Smooth muscle cell (in vitro differentiated cells): ENCODE data around the gene DHTKD1. TPM values are rescaled to one million over a fixed set of nuclear protein-coding genes. Genes with fewer than 3 reads are reported as not detected.
"Not testable (repeated sequence)": the region's sequence is repeated elsewhere in the genome, so short reads cannot be mapped to it uniquely, and the experiment has no call there.

Experiments used
- DNase-seq: peaks from one replicate; lab custom pipeline; 2025; ENCODE audit not compliant: unreplicated experiment; lab: John Stamatoyannopoulos, UW
- H2AFZ ChIP-seq: fragments of 200-600 bp; sonication (generic); 2 replicates; pipeline ENCODE4 v1.6.0; 2016; ENCODE audit warnings: antibody characterized with exemption, low read depth, mild to moderate bottlenecking
- H3F3A ChIP-seq: fragments of 200-600 bp; sonication (generic); 2 replicates; pipeline ENCODE4 v1.6.0; 2017; ENCODE audit warnings: antibody characterized with exemption, low read depth
- H3K27ac ChIP-seq: fragments of 200-600 bp; sonication (generic); 2 replicates; pipeline ENCODE4 v1.5.1; 2016; ENCODE audit warnings: low read depth, mild to moderate bottlenecking
- H3K27me3 ChIP-seq: fragments of 200-600 bp; sonication (generic); 2 replicates; pipeline ENCODE4 v1.6.1; 2016; ENCODE audit warnings: low read depth, mild to moderate bottlenecking
- H3K36me3 ChIP-seq: fragments of 200-600 bp; sonication (generic); 2 replicates; pipeline ENCODE4 v1.5.1; 2016; ENCODE audit warnings: low read depth
- H3K4me1 ChIP-seq: fragments of 200-600 bp; sonication (generic); 2 replicates; pipeline ENCODE4 v1.5.1; 2016; ENCODE audit warnings: low read depth
- H3K4me2 ChIP-seq: fragments of 200-600 bp; sonication (generic); 2 replicates; pipeline ENCODE4 v1.6.0; 2016; ENCODE audit warnings: mild to moderate bottlenecking
- H3K4me3 ChIP-seq: fragments of 200-600 bp; sonication (generic); 2 replicates; pipeline ENCODE4 v1.5.1; 2016; ENCODE audit warnings: mild to moderate bottlenecking
- H3K79me2 ChIP-seq: fragments of 200-600 bp; sonication (generic); 2 replicates; pipeline ENCODE4 v1.6.0; 2016; ENCODE audit warnings: low read depth, mild to moderate bottlenecking
- H3K9ac ChIP-seq: fragments of 200-600 bp; sonication (generic); 2 replicates; pipeline ENCODE4 v1.6.0; 2016; ENCODE audit warnings: low read depth
- H3K9me3 ChIP-seq: fragments of 200-600 bp; sonication (generic); replicated peaks from 2 replicates; pipeline ENCODE4 v1.5.1; 2016; ENCODE audit warnings: low read depth
- H4K20me1 ChIP-seq: fragments of 200-600 bp; sonication (generic); 2 replicates; pipeline ENCODE4 v1.6.0; 2016; ENCODE audit warnings: low read depth
- CTCF ChIP-seq: fragments of 200-600 bp; sonication (generic); IDR thresholded peaks from 2 replicates; pipeline ENCODE4 v1.5.1; 2017; ENCODE audit warnings: borderline replicate concordance, mild to moderate bottlenecking, antibody characterized with exemption; ENCODE audit not compliant: insufficient read depth, poor library complexity, severe bottlenecking
- WGBS: methylation state at CpG from one replicate; pipeline ENCODE4 v1.1.7; 2016; ENCODE audit warnings: low lambda C conversion rate; 5-methylcytosine and 5-hydroxymethylcytosine counted together
- polyA plus RNA-seq: library from polyadenylated mRNA; unstranded; fragments of >200 nt; fragmentation: Nextera tagmentation; extraction: Ambion mirVana; gene quantifications from 2 replicates; pipeline ENCODE4 v1.2.1, GENCODE V29; 2016
- total RNA-seq: library from RNA; depleted of rRNA; stranded (reverse); fragments of >200 nt; gene quantifications from 2 replicates; pipeline ENCODE4 v1.2.3, GENCODE V29; 2014

Gene DHTKD1
- total and polyA plus RNA-seq, 2 experiments from 2014 or later: 9.4 to 16.9 TPM

- no peaks in the 10 kb centered on the region for H3F3A ChIP-seq
- no peak overlapping the region for H3K4me3 ChIP-seq
- H3K4me2 ChIP-seq: no peak overlapping the region
- H3K4me1 ChIP-seq: no peaks in the 10 kb centered on the region
- no peaks in the 10 kb centered on the region for H3K27me3 ChIP-seq
- 90% methylated on average over 4 of the region's 4 CpGs for WGBS
- no peak overlapping the region for H3K9ac ChIP-seq
- H3K79me2 ChIP-seq: no peaks in the 10 kb centered on the region
- no peak for TF ChIP-seq CTCF
- H3K36me3 ChIP-seq: no peaks in the 10 kb centered on the region
- no peak overlapping the region for H2AFZ ChIP-seq
- no peak for DNase-seq
- no peaks in the 10 kb centered on the region for H3K9me3 ChIP-seq
- H4K20me1 ChIP-seq: no peaks in the 10 kb centered on the region
- no peak overlapping the region for H3K27ac ChIP-seq
Measured at GRCh38 chr10:12061124-12061523, 7.6 kb upstream of the DHTKD1 start.

- no peak overlapping the region for H3K4me2 ChIP-seq
- no peak overlapping the region for H3K4me3 ChIP-seq
- H3F3A ChIP-seq: no peaks in the 10 kb centered on the region
- no peak for DNase-seq
- no peak overlapping the region for H3K9ac ChIP-seq
- H2AFZ ChIP-seq: no peak overlapping the region
- 77% methylated on average over 14 of the region's 14 CpGs for WGBS
- no peaks in the 10 kb centered on the region for H3K9me3 ChIP-seq
- no peaks in the 10 kb centered on the region for H3K27me3 ChIP-seq
- H3K27ac ChIP-seq: no peak overlapping the region
- TF ChIP-seq CTCF: no peak
- no peaks in the 10 kb centered on the region for H4K20me1 ChIP-seq
- no peaks in the 10 kb centered on the region for H3K4me1 ChIP-seq
- H3K36me3 ChIP-seq: no peaks in the 10 kb centered on the region
- no peaks in the 10 kb centered on the region for H3K79me2 ChIP-seq
Measured at GRCh38 chr10:12062754-12063482, 5.8 kb upstream of the DHTKD1 start.

GRCh38 chr10:12063483-12063818 is 5.3 kb upstream of the DHTKD1 start:
- no peak overlapping the region for H3K4me3 ChIP-seq
- no peaks in the 10 kb centered on the region for H3F3A ChIP-seq
- H3K4me2 ChIP-seq: no peak overlapping the region
- no peaks in the 10 kb centered on the region for H3K9me3 ChIP-seq
- H3K36me3 ChIP-seq: no peaks in the 10 kb centered on the region
- H3K9ac ChIP-seq: no peak overlapping the region
- 85% methylated on average over 3 of the region's 3 CpGs for WGBS
- no peak for TF ChIP-seq CTCF
- no peak for DNase-seq
- no peaks in the 10 kb centered on the region for H3K79me2 ChIP-seq
- no peaks in the 10 kb centered on the region for H3K27me3 ChIP-seq
- no peaks in the 10 kb centered on the region for H3K4me1 ChIP-seq
- H4K20me1 ChIP-seq: no peaks in the 10 kb centered on the region
- no peak overlapping the region for H2AFZ ChIP-seq
- no peak overlapping the region for H3K27ac ChIP-seq

GRCh38 chr10:12067336-12067735 is 1.4 kb upstream of the DHTKD1 start:
- Histone ChIP-seq H3K79me2 (peaks cover 4% of the 10 kb centered on the region), H3K27me3 (no peaks in the 10 kb centered on the region), H3K4me1 (peaks cover 4% of the 10 kb centered on the region), H3K27ac (peak overlapping the region; percentile 50), H3K9me3 (no peaks in the 10 kb centered on the region), H3K9ac (no peak overlapping the region), H3K36me3 (no peaks in the 10 kb centered on the region), H3F3A (peaks cover 3% of the 10 kb centered on the region), H4K20me1 (no peaks in the 10 kb centered on the region), H3K4me3 (no peak overlapping the region), H3K4me2 (no peak overlapping the region), H2AFZ (no peak overlapping the region)
- no peak for TF ChIP-seq CTCF
- no peak for DNase-seq
- WGBS: 43% methylated on average over 2 of the region's 2 CpGs

- not testable (repeated sequence) for H3K79me2 ChIP-seq, H3K9ac ChIP-seq, H3K4me1 ChIP-seq, H3K36me3 ChIP-seq, H3K4me3 ChIP-seq, H3K27ac ChIP-seq, DNase-seq, H3K4me2 ChIP-seq, H2AFZ ChIP-seq, H3K9me3 ChIP-seq, H4K20me1 ChIP-seq, H3K27me3 ChIP-seq, H3F3A ChIP-seq
- 92% methylated on average over 15 of the region's 15 CpGs for WGBS
Measured at GRCh38 chr10:12071441-12071840, 2.7 kb downstream of the DHTKD1 start.
